AG04450 (cell line): ENCODE data around the gene B3GALNT2. TPM values are rescaled to one million over a fixed set of nuclear protein-coding genes. Genes with fewer than 3 reads are reported as not detected.
"Not testable (repeated sequence)": the region's sequence is repeated elsewhere in the genome, so short reads cannot be mapped to it uniquely, and the experiment has no call there.

Experiments
- CTCF ChIA-PET: fragments of 300-600, 350-600 bp; formaldehyde crosslinking; extraction: SDS; loops from one replicate; lab custom pipeline; 2022; ENCODE audit warnings: antibody characterized with exemption, inconsistent platforms; lab: Charles Lee
- POLR2A ChIA-PET: fragments of 350-600 bp; formaldehyde crosslinking; extraction: SDS; loops from one replicate; lab custom pipeline; 2021; ENCODE audit warnings: antibody characterized with exemption, inconsistent platforms; lab: Yijun Ruan, JAX
- DNase-seq: peaks from one replicate; pipeline ENCODE4 v3.0.0-alpha.2; 2011; ENCODE audit warnings: low read depth, low spot score
- H3K27ac ChIP-seq: one replicate; pipeline ENCODE4 v1.5.1; 2012; ENCODE audit warnings: low read depth, low read length, control low read depth
- H3K27me3 ChIP-seq: one replicate; pipeline ENCODE4 v1.6.0; 2012; ENCODE audit warnings: low read length; ENCODE audit not compliant: control insufficient read depth, insufficient read depth
- H3K4me3 ChIP-seq: 2 replicates; pipeline ENCODE4 v1.5.1; 2011; ENCODE audit warnings: mild to moderate bottlenecking, low read depth, low read length, control low read depth
- H3K9me3 ChIP-seq: 2 replicates; pipeline ENCODE4 v1.5.1; 2012; ENCODE audit warnings: low read length; ENCODE audit not compliant: control insufficient read depth, insufficient read depth
- polyA plus RNA-seq: library from polyadenylated mRNA; depleted of rRNA; stranded (reverse); fragments of >200 nt; gene quantifications from 2 replicates; pipeline ENCODE4 v1.2.3, GENCODE V29; 2011
- TF ChIP-seq, protein P1 (sequence below): IDR thresholded peaks from 2 replicates; pipeline ENCODE4 v1.5.1; 2011; ENCODE audit warnings: low read depth, low read length, control low read depth, inconsistent platforms

Gene B3GALNT2
- polyA plus RNA-seq, 1 experiment = 33.2 TPM

DNA sequence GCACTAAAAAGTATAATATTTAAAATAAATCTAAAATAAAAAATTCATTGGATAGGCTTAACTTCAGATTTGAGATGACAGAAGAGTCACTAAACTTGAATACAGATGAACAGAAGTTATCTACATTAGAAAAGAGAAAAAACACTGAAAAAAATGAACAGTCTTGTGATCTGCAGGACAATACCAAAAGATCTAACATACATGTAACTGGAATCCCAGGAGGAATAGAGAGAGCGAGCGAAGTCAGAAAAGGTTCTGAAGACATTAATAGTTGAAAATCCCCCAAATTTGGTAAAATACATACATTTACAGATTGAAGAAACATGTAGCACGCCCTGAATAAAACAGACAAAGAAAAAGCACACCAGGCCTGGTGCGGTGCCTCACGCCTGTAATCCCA lies 21.2 kb downstream of the B3GALNT2 start:
- H3K4me3 ChIP-seq = no peak overlapping the region
- H3K27me3 ChIP-seq = no peaks in the 10 kb centered on the region
- CTCF ChIA-PET = interaction anchor here (0.8 kb wide), 1 partner anchor 22 kb away, joined by 3 read pairs; no protein-coding TSS in a partner anchor
- no peak overlapping the region for H3K27ac ChIP-seq
- DNase-seq = no peak
- TF ChIP-seq, protein P1, sequence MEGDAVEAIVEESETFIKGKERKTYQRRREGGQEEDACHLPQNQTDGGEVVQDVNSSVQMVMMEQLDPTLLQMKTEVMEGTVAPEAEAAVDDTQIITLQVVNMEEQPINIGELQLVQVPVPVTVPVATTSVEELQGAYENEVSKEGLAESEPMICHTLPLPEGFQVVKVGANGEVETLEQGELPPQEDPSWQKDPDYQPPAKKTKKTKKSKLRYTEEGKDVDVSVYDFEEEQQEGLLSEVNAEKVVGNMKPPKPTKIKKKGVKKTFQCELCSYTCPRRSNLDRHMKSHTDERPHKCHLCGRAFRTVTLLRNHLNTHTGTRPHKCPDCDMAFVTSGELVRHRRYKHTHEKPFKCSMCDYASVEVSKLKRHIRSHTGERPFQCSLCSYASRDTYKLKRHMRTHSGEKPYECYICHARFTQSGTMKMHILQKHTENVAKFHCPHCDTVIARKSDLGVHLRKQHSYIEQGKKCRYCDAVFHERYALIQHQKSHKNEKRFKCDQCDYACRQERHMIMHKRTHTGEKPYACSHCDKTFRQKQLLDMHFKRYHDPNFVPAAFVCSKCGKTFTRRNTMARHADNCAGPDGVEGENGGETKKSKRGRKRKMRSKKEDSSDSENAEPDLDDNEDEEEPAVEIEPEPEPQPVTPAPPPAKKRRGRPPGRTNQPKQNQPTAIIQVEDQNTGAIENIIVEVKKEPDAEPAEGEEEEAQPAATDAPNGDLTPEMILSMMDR = no peak
- POLR2A ChIA-PET = no interaction called here
- H3K9me3 ChIP-seq = peaks cover 3% of the 10 kb centered on the region

DNA sequence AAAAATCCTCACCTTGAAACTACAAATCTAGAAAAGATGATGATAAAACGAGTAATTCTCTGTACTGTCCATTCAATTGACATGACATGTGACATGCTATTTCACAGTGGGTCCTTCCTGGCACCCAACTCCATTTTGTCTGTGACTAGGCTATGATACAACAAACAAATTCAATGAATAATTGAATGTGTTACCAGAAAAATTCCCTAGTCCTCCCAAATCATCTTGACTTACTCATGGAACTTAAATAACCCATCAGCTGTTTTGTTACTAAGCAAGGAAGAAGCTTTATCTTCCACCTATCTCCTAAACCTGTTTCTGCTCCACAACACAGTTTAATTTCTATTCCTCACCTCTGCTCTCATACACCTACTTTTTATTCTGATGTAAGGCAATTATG lies 30.4 kb downstream of the B3GALNT2 start:
- POLR2A ChIA-PET = no interaction called here
- TF ChIP-seq, protein P1 = no peak
- DNase-seq = no peak
- Histone ChIP-seq H3K4me3 (no peak overlapping the region), H3K9me3 (no peaks in the 10 kb centered on the region), H3K27ac (no peak overlapping the region), H3K27me3 (no peaks in the 10 kb centered on the region)
- CTCF ChIA-PET = interaction anchor here (0.7 kb wide), 1 partner anchor 309 kb away, joined by 3 read pairs; no protein-coding TSS in a partner anchor

DNA sequence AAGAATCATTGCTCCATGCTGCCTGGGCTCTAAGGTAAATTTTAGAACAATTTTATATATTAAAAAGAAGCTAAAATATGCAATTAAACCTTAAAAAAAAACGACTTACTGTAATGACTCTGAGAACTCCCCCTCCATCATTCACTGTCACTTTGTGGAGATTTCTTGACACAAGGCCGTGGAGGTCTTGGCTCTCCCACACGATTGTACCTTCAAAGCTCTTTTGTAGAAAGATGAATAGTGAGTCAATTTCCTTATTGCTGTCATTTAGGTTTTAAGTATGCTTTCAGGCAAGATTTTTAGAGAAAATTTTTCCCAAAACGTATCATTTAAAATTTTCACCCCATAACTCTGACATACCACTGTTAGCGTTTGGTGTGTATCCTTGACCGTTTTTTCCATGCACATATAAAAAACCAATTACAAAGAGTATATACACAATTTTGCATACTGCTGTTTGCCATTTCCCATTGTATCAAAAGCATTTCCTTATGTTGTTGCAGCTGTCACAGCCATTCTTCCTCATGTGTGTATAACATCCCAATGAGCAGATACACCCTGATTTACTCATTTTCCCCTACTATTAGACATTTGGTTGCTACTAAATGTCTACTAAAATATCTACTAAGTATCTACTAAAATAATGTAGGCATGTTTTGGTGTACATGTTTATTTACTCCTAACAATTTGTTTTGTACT lies 33.4 kb downstream of the B3GALNT2 start:
- TF ChIP-seq, protein P1 = no peak
- no peak for DNase-seq
- no peak overlapping the region for H3K4me3 ChIP-seq
- POLR2A ChIA-PET = no interaction called here
- H3K9me3 ChIP-seq = no peaks in the 10 kb centered on the region
- CTCF ChIA-PET = interaction anchor here (0.6 kb wide), 2 partner anchors 48 to 263 kb away, joined by 3 read pairs; no protein-coding TSS in a partner anchor
- H3K27me3 ChIP-seq = no peaks in the 10 kb centered on the region
- no peak overlapping the region for H3K27ac ChIP-seq

DNA sequence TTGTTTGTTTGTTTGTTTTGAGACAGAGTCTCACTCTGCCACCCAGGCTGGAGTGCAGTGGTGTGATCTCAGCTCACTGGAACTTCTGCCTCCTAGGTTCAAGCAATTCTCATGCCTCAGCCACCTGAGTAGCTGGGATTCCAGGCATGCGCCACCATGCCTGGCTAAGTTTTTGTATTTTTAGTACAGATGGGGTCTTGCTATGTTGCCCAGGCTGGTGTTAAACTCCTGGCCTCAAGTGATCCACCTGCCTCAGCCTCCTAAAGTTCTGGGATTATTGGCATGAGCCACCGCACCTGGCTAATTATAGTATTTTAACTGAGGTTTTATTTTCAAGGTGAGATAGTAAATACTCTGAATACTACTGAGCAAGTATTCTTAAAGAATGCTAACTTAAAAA lies 34.4 kb downstream of the B3GALNT2 start:
- H3K4me3 ChIP-seq, H3K9me3 ChIP-seq, DNase-seq, H3K27me3 ChIP-seq, H3K27ac ChIP-seq: not testable (repeated sequence)
- POLR2A ChIA-PET = interaction anchor here (0.6 kb wide), 1 partner anchor 377 kb away, joined by 4 read pairs; no protein-coding TSS in a partner anchor
- CTCF ChIA-PET = interaction anchor here (1.0 kb wide), 1 partner anchor 53 kb away, joined by 3 read pairs; no protein-coding TSS in a partner anchor

DNA sequence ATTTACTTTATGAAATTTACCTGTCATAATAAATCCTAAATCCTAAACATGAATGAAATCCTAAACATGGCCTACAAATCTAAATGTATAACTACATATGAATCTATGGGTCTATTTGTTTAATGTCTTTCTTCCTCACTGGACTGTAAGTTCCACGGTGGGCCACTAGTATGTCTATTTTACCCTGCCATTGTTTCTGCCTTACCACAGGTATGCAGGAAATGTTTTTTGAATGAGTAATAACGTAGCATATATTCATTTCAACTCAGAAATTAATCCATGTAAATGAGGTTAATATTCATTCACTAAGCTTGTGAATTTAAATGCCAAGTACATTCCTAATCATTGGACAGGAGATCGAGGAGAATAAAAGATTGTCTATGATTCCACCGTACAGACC lies 35.3 kb downstream of the B3GALNT2 start:
- Histone ChIP-seq H3K27ac (no peak overlapping the region), H3K27me3 (no peaks in the 10 kb centered on the region), H3K4me3 (no peak overlapping the region), H3K9me3 (no peaks in the 10 kb centered on the region)
- ChIA-PET CTCF (interaction anchor here (1.0 kb wide), 1 partner anchor 52 kb away, joined by 3 read pairs; no protein-coding TSS in a partner anchor), POLR2A (no interaction called here)
- TF ChIP-seq, protein P1 = peak; percentile 26; the same call in 1 of the 2 replicates
- DNase-seq = peak; percentile 8
